Stimulated activated CD4-positive, alpha-beta T cell treated with anti-CD3 and anti-CD28 coated beads, Interleukin-1b, Interleukin-23, amount 100 ng/mL, for 4 hours (primary cell): ENCODE data around the gene VPS54.
A peak's percentile ranks its signal among the peaks of the same experiment; 100 is the strongest.

ENCODE experiments used
- DNase-seq, 2 donors: peaks; one replicate each; pipeline ENCODE4 v3.0.0-alpha.2; 2020; ENCODE audit warnings: low read depth in 2 of 2

Gene VPS54

DNA sequence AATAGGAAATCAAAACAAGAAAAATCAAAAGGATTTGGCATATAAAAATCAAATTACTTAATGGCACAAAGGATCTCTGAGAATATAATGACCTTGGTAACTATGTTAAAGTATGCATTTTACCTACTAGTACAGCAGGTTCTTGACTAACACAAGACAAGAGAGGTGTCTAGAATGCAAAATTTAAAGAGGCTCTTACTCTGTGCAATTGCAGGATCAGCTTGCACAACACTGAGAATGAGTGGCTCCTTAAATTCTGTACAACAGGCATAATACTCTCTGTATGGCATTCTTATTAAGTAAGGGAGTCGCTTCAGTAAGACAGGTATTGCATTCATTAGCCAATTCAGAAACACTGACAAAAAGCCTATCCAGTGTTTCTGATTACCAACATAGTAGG is 104.9 kb downstream of the VPS54 start:
- DNase-seq = no peak

DNA sequence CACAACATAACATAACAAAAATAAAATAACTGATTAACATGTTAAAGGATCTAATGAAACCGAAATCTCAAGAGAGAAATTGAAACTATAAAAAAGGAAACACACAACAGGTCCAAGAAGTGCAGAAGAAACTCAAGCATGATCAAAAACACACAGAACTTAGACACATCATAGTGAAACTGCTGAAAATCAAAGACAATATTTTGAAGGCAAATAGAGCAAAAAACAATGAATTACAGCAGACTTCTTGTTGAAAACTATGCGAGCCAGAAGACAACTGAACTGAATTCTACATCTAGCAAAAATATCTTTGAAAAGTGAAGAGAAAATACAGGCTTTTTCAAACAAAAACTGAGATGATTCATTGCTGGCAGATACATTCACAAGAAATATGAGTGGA is 116.2 kb downstream of the VPS54 start:
- DNase-seq = no peak

DNA sequence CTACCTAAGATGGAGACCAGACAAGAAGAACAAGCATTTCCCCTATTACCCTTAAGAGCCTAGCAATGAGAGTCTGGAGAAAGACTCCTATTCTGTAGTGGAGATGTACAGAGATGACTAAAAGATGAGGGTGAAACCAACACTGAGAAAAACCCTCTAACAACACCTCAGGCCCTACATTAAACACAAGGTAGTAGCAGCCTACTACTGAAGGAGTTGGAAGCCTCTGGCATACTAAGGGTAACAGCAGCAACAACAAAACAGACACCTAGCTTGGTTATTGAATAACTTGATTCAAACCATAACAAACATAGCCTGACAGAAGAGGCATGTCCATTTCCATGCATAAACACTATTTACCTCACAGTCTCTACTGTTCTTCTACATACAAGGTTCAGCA is 117.1 kb downstream of the VPS54 start:
- DNase-seq = no peak

- no peak for DNase-seq
These were observed 119.6 kb downstream of the VPS54 start for GRCh38 chr2:63899639-63900038.

- DNase-seq = no peak
These were observed 120.4 kb downstream of the VPS54 start for GRCh38 chr2:63898839-63899238.

- DNase-seq = no peak
These were observed 125.1 kb downstream of the VPS54 start for GRCh38 chr2:63894167-63894566.

DNA sequence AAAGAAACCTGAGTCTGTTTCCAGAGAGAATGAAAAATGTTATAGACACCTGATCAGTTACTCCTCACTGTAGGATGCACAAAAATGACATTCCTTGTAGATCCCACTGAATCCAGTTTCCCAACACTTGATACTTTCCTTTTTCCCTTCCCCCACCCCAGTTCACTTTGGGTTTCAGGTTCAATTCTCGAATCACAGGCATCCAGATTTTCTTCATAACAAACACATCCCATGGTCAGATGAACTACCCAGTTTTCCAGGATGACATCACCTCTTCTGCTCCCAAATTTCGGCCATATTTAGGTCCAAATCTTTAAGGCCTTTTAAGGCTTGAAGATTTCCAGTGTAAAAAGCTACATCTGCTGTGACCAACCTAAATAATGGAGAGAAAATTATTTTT is 126.1 kb downstream of the VPS54 start:
- no peak for DNase-seq

DNA sequence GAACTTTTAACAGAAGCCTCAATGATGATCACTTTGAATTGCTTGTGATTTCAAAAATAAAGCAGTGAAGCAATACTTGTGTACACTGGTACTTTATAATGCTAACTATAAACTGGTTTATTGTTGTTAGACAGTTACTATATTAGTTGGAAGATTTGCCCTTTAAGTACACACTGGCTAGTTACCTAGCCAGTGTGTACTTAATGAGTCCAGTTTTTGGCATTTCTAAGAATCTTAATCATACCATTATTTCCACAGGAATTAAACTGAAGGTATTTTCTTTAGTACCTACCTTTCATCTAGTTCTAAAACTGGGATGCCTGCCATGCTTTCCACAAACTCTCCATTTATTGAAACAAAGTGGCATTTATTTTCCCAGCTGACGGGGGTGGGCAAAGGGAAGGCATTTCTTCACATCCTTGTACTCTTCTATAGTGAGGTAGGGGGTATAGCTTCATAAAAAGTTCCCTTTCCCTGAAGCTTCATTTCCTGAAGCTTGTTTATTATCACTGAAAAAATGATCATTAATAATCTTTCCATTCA is 127.7 kb downstream of the VPS54 start:
- DNase-seq = no peak

GRCh38 chr2:63890678-63891077 is 128.6 kb downstream of the VPS54 start:
- no peak for DNase-seq

- peak; percentile 18 to 24 for DNase-seq
These were observed 130.5 kb downstream of the VPS54 start for GRCh38 chr2:63888490-63889402.

- no peak for DNase-seq
These were observed 131.2 kb downstream of the VPS54 start for GRCh38 chr2:63888053-63888452.

DNA sequence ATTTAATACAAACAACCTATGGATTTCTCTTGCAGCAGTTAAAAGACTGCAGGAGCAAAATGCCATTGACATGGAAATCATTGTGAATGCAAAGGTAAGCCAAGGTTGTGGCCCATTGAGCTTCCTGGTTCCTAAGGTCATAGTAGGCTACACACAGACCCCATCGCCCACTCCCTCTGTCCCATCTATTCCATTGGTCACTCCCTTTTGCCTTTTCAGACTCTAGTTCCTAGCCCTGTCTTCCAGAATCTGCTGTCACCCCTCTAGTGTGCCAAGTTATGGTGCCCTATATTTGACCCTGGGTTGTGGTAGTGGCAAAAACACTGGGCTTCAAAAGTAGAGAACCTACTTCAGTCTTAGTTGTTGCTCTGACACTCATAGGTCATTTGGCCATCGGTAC is 132.8 kb downstream of the VPS54 start:
- no peak for DNase-seq

- no peak for DNase-seq
These were observed 136.7 kb downstream of the VPS54 start for GRCh38 chr2:63882395-63883105.

DNA sequence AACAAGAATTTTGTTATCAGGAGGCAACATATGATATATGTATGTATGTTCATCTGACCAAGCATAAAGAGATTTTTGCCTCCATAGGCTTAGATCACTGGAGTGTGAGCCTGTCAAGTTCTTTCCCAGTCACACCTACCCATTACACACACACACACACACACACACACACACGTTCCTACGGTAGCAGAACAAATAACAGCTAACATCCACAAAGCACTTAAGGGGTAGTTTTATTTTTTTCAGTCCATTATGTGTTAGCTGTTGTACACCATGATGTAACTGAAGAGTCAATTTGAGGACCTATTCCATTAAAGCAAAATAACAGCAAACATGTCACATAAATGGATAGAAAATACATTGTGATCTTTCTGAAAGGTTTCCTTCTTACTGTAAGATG is 138.0 kb downstream of the VPS54 start:
- DNase-seq = no peak

- no peak for DNase-seq
These were observed 138.6 kb downstream of the VPS54 start for GRCh38 chr2:63880625-63881024.

GRCh38 chr2:63879876-63880433 is 139.3 kb downstream of the VPS54 start:
- no peak for DNase-seq

DNA sequence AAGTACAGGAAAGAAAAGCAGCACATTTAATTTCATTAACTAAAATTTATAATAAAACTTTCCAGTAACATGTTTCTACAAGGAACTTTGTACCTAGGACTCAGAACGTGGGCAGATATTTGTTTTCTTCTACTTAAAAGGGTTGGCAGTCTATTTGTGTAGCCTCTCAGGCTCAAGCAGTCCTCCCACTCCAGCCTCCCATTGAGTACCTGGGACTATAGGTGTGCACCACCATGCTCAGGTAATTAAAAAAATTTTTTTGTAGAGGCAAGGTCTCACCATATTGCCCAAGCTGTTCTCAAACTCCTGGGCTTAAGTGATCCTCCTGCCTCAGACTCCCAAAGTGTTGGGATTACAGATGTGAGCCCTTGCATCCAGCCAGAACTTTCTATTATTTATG is 140.7 kb downstream of the VPS54 start:
- DNase-seq = no peak

- DNase-seq = no peak
These were observed 142.9 kb downstream of the VPS54 start for GRCh38 chr2:63876311-63876710.

GRCh38 chr2:63875559-63876245 is 143.5 kb downstream of the VPS54 start:
- no peak for DNase-seq

- no peak for DNase-seq
These were observed 144.1 kb downstream of the VPS54 start for GRCh38 chr2:63875131-63875527.

GRCh38 chr2:63874204-63875130 is 144.8 kb downstream of the VPS54 start:
- no peak for DNase-seq
